Neuronal stem cell (in vitro differentiated cells): ENCODE results near the gene KIDINS220.

Experiments
- DNase-seq: peaks from one replicate; pipeline ENCODE4 v3.0.0-alpha.2; 2013; ENCODE audit warnings: low spot score
- H2AFZ ChIP-seq: one replicate; pipeline ENCODE4 v1.6.1; 2013; ENCODE audit warnings: mild to moderate bottlenecking, low read length, inconsistent platforms
- H2AK5ac ChIP-seq: 2 replicates; pipeline ENCODE4 v1.6.1; 2013; ENCODE audit warnings: low read depth, mild to moderate bottlenecking, inconsistent platforms, low read length, moderate library complexity, mixed read lengths
- H2BK120ac ChIP-seq: 2 replicates; pipeline ENCODE4 v1.6.1; 2013; ENCODE audit warnings: low read depth, mild to moderate bottlenecking, inconsistent platforms, low read length, moderate library complexity, mixed read lengths
- H2BK12ac ChIP-seq: one replicate; pipeline ENCODE4 v1.6.1; 2013; ENCODE audit warnings: low read length, inconsistent platforms
- H2BK15ac ChIP-seq: 2 replicates; pipeline ENCODE4 v1.6.1; 2013; ENCODE audit warnings: mild to moderate bottlenecking, low read length, inconsistent platforms, mixed read lengths
- H2BK5ac ChIP-seq: one replicate; pipeline ENCODE4 v1.6.1; 2013; ENCODE audit warnings: inconsistent platforms, mild to moderate bottlenecking, low read length, moderate library complexity
- H3K14ac ChIP-seq: one replicate; pipeline ENCODE4 v1.6.1; 2013; ENCODE audit warnings: low read length, inconsistent platforms
- H3K18ac ChIP-seq: 2 replicates; pipeline ENCODE4 v1.6.1; 2013; ENCODE audit warnings: low read length, inconsistent platforms
- H3K23ac ChIP-seq: 2 replicates; pipeline ENCODE4 v1.6.1; 2013; ENCODE audit warnings: low read depth, mild to moderate bottlenecking, mixed read lengths, low read length, inconsistent platforms; ENCODE audit not compliant: poor library complexity
- H3K27ac ChIP-seq: replicated peaks from 3 replicates; pipeline ENCODE4 v1.5.1; 2013; ENCODE audit warnings: low read length, inconsistent platforms
- H3K27me3 ChIP-seq, 3 experiments: 2 replicates each; pipeline ENCODE4 v1.6.1; 2013; ENCODE audit warnings: low read length in 3 of 3, mild to moderate bottlenecking in 2 of 3, inconsistent platforms in 1 of 3, low read depth in 1 of 3, mixed read lengths in 1 of 3, moderate library complexity in 1 of 3; ENCODE audit not compliant: control insufficient read depth in 3 of 3, insufficient read depth in 3 of 3
- H3K36me3 ChIP-seq, 2 donors: replicated peaks in 1 of 2; 2 replicates each; pipeline ENCODE4 v1.6.1; 2013; ENCODE audit warnings: low read length in 2 of 2; ENCODE audit not compliant: control insufficient read depth in 2 of 2, insufficient read depth in 2 of 2
- H3K4ac ChIP-seq: 2 replicates; pipeline ENCODE4 v1.6.1; 2013; ENCODE audit warnings: inconsistent platforms, mild to moderate bottlenecking, low read length, moderate library complexity
- H3K4me1 ChIP-seq, 2 donors: 1 replicate in 1 of 2; 2 replicates in 1 of 2; pipeline ENCODE4 v1.6.1; 2013; ENCODE audit warnings: low read length in 2 of 2, low read depth in 1 of 2; ENCODE audit not compliant: control insufficient read depth in 2 of 2, insufficient read depth in 1 of 2
- H3K4me2 ChIP-seq: one replicate; pipeline ENCODE4 v1.6.1; 2013; ENCODE audit warnings: mild to moderate bottlenecking, low read length, inconsistent platforms; ENCODE audit not compliant: insufficient read depth, poor library complexity, severe bottlenecking
- H3K4me3 ChIP-seq, 2 donors: 2 replicates each; pipeline ENCODE4 v1.5.1; 2013; ENCODE audit warnings: low read length in 2 of 2, mild to moderate bottlenecking in 2 of 2, inconsistent platforms in 1 of 2, moderate library complexity in 1 of 2
- H3K79me1 ChIP-seq: one replicate; pipeline ENCODE4 v1.6.1; 2013; ENCODE audit warnings: low read depth, mild to moderate bottlenecking, inconsistent platforms, low read length, moderate library complexity
- H3K9ac ChIP-seq: one replicate; pipeline ENCODE4 v1.6.1; 2013; ENCODE audit warnings: mild to moderate bottlenecking, low read depth, low read length, inconsistent platforms; ENCODE audit not compliant: poor library complexity
- H3K9me3 ChIP-seq, 2 donors: replicated peaks in 1 of 2; 2 replicates each; pipeline versions ENCODE3 to v1.6.1; 2013; ENCODE audit warnings: low read length in 2 of 2, mild to moderate bottlenecking in 2 of 2, inconsistent platforms in 1 of 2, low read depth in 1 of 2, mixed read lengths in 1 of 2, moderate library complexity in 1 of 2; ENCODE audit not compliant: control insufficient read depth in 2 of 2, insufficient read depth in 1 of 2
- H4K8ac ChIP-seq: one replicate; pipeline ENCODE4 v1.6.1; 2013; ENCODE audit warnings: low read depth, mild to moderate bottlenecking, inconsistent platforms, low read length, moderate library complexity
- H4K91ac ChIP-seq: one replicate; pipeline ENCODE4 v1.6.1; 2013; ENCODE audit warnings: low read length, low read depth, mild to moderate bottlenecking, inconsistent platforms; ENCODE audit not compliant: poor library complexity
- WGBS, 2 donors: extraction: QIAGEN DNeasy Blood & Tissue Kit; methylation state at CpG; one replicate each; pipeline ENCODE4 v1.1.7; 2013; ENCODE audit warnings: missing lambda C conversion rate in 2 of 2, mixed read lengths in 1 of 2; ENCODE audit not compliant: insufficient read length in 2 of 2, insufficient replicate concordance in 1 of 2; ENCODE audit errors: extremely low coverage in 2 of 2; 5-methylcytosine and 5-hydroxymethylcytosine counted together

The KIDINS220 gene

DNA sequence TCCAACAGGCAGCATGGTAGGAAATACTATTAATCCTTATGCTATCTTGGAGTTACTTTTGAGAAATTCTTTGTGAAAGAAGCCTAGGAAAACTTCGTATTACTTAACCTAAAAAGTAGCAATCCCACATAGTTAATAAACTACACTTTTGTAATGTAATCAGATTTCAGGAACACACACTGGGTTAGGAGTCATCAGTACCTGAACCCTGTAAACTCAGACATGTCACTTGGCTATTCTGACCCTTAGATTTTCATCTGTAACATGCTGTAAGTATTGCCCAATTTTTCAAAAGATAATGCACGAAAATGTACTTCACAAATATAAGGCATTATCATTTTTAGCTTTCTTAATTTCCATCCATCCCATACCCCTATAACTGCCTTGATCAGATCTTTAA, 39.0 kb downstream of the KIDINS220 start:
- Histone ChIP-seq H3K9ac (no peak overlapping the region), H3K36me3 (peaks cover 4 to 98% of the 10 kb centered on the region in 2 donors), H3K9me3 (no peaks in the 10 kb centered on the region)

DNA sequence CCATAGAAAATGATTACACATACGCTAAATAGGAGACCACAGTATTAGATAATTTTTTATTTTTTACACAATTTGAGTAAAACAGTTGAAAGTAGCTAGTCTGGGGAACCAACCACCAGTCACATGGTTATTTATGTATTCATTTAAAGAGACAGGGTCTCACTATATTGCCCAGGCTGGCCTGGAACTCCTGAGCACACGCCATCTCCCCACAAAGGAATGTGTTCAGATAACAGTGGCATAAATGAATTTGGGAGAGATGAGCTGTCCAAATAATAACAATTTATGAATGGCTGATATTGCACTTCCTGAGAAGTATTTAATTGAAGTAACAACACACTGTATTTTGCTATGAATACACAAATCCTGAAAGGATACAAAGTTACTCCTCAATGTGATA, 39.7 kb downstream of the KIDINS220 start:
- peaks cover 0 to 2% (median 0%) of the 10 kb centered on the region in 3 experiments for H3K27me3 ChIP-seq
- H3K36me3 ChIP-seq: peaks cover 4 to 99% of the 10 kb centered on the region in 2 donors

More for the DNA sequence above, 39.0 kb downstream of the KIDINS220 start:
- no peak overlapping the region for H2AFZ ChIP-seq
- no peak overlapping the region for H2AK5ac ChIP-seq
- no peak overlapping the region for H3K27ac ChIP-seq
- no peaks in the 10 kb centered on the region for H3K79me1 ChIP-seq
- no peak overlapping the region for H3K4ac ChIP-seq
- H4K91ac ChIP-seq: no peak overlapping the region
- H2BK15ac ChIP-seq: no peak overlapping the region
- H3K14ac ChIP-seq: no peak overlapping the region
- peaks cover 0 to 2% (median 0%) of the 10 kb centered on the region in 3 experiments for H3K27me3 ChIP-seq
- WGBS, 2 donors: no CpG with 5 or more reads among the region's 2 CpGs
- H4K8ac ChIP-seq: no peak overlapping the region
- no peak overlapping the region for H2BK5ac ChIP-seq
- no peak overlapping the region for H3K18ac ChIP-seq
- no peaks in the 10 kb centered on the region for H3K4me1 ChIP-seq
- no peak overlapping the region for H2BK120ac ChIP-seq
- H3K23ac ChIP-seq: no peak overlapping the region
- H2BK12ac ChIP-seq: no peak overlapping the region
- H3K4me2 ChIP-seq: no peak overlapping the region
- no peak overlapping the region for H3K4me3 ChIP-seq
- DNase-seq: no peak

DNA sequence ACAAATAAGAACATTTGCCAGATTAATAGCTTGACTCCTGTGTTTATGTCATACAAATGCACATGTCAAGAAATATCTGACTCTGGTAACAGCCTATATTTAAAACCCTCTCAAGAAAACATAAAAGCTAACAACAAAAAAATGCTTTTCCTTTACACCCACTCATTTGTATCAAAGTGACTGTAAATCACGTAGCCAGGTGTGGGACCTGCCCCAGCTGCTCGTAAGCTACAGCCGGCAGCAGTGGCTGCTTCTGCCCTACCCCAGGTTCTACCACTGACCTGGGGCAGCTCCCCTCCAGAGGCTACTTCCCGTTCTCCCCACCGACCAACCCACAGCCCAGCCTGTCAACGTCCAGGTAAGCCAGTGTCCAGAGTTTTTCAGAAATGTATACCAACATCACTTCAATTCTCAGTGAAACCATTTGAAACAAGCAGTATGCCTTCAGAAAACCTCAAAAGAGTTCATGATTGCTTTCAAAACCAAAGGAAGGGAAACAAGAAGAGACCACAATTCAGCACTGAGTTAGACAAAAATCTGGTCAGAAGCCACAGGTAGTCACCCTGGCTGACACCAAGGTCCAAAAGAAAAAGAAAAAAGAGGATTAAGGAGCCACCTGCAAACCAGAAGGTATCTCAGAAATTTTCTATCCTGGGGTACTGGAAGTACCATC, 40.4 kb downstream of the KIDINS220 start:
- H2AK5ac ChIP-seq: no peak overlapping the region
- peaks cover 4 to 99% of the 10 kb centered on the region in 2 donors for H3K36me3 ChIP-seq
- H3K18ac ChIP-seq: no peak overlapping the region
- no peak overlapping the region for H3K4ac ChIP-seq
- peaks cover 0 to 2% (median 0%) of the 10 kb centered on the region in 3 experiments for H3K27me3 ChIP-seq
- no CpG with 5 or more reads among the region's 6 CpGs for WGBS, 2 donors
- no peak overlapping the region for H3K23ac ChIP-seq
- H3K9me3 ChIP-seq: no peaks in the 10 kb centered on the region
- H4K8ac ChIP-seq: no peak overlapping the region
- no peak overlapping the region for H3K9ac ChIP-seq
- no peak overlapping the region for H2BK12ac ChIP-seq
- H3K14ac ChIP-seq: no peak overlapping the region
- H3K4me2 ChIP-seq: no peak overlapping the region
- H3K4me1 ChIP-seq: no peaks in the 10 kb centered on the region
- H3K4me3 ChIP-seq: no peak overlapping the region
- DNase-seq: no peak
- no peak overlapping the region for H2BK120ac ChIP-seq
- no peak overlapping the region for H2BK15ac ChIP-seq
- no peak overlapping the region for H3K27ac ChIP-seq
- H4K91ac ChIP-seq: no peak overlapping the region
- H2BK5ac ChIP-seq: no peak overlapping the region
- no peaks in the 10 kb centered on the region for H3K79me1 ChIP-seq
- no peak overlapping the region for H2AFZ ChIP-seq

More for the DNA sequence above, 39.7 kb downstream of the KIDINS220 start:
- H3K4me3 ChIP-seq: no peak overlapping the region
- no peak for DNase-seq
- H4K91ac ChIP-seq: no peak overlapping the region
- H3K23ac ChIP-seq: no peak overlapping the region
- H4K8ac ChIP-seq: no peak overlapping the region
- H3K4me1 ChIP-seq: no peaks in the 10 kb centered on the region
- H3K9me3 ChIP-seq: no peaks in the 10 kb centered on the region
- H2BK12ac ChIP-seq: no peak overlapping the region
- H2BK5ac ChIP-seq: no peak overlapping the region
- H2AFZ ChIP-seq: no peak overlapping the region
- H2BK15ac ChIP-seq: no peak overlapping the region
- H3K9ac ChIP-seq: no peak overlapping the region
- H3K14ac ChIP-seq: no peak overlapping the region
- H3K4me2 ChIP-seq: no peak overlapping the region
- H2AK5ac ChIP-seq: no peak overlapping the region
- no peak overlapping the region for H3K27ac ChIP-seq
- no peak overlapping the region for H2BK120ac ChIP-seq
- no peak overlapping the region for H3K4ac ChIP-seq
- H3K18ac ChIP-seq: no peak overlapping the region
- no CpG with 5 or more reads among the region's 2 CpGs for WGBS, 2 donors
- no peaks in the 10 kb centered on the region for H3K79me1 ChIP-seq

DNA sequence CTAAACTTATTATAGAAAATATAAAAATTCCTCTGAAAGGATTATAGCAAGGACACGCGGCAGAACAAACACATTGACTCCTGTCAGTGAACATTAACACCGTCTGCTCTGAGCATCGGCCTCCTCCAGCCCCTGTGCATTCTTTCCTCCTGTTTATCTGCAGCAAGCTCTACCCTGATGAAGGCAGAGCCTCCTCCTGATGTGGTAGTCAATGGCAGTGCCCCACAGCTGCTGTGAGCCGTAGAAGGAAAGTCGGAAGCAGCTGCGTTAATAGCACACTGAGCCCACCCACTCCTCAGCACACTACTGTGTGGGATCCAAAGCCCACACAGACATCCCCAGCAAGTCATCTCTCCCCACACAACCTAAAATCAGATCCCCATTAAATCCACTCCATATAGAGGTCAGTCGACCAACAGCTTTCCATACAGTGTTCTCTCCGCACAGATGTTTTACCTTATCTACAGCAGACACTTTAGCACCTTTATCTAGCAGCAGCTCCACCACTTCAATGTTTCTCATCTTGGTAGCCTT, 41.0 kb downstream of the KIDINS220 start:
- Histone ChIP-seq H2AK5ac (no peak overlapping the region), H3K4me1 (no peaks in the 10 kb centered on the region), H3K4me3 (peak overlapping the region in 1 of 2 donors; percentile 6), H4K8ac (no peak overlapping the region), H3K9me3 (no peaks in the 10 kb centered on the region), H3K27ac (no peak overlapping the region), H2BK5ac (no peak overlapping the region), H2BK120ac (no peak overlapping the region), H2BK15ac (no peak overlapping the region), H2AFZ (no peak overlapping the region), H3K27me3 (peaks cover 0 to 2% (median 0%) of the 10 kb centered on the region in 3 experiments), H3K9ac (no peak overlapping the region), H3K4me2 (no peak overlapping the region), H3K23ac (no peak overlapping the region), H3K18ac (no peak overlapping the region), H2BK12ac (no peak overlapping the region), H4K91ac (no peak overlapping the region), H3K4ac (no peak overlapping the region), H3K36me3 (peaks cover 4 to 99% of the 10 kb centered on the region in 2 donors), H3K14ac (no peak overlapping the region), H3K79me1 (no peaks in the 10 kb centered on the region)
- no CpG with 5 or more reads among the region's 9 CpGs for WGBS, 2 donors
- DNase-seq: no peak
